ENCODE measurements around the gene HECW1.
"Not testable (repeated sequence)": the region's sequence is repeated elsewhere in the genome, so short reads cannot be mapped to it uniquely, and the experiment has no call there.

Gene HECW1

DNA sequence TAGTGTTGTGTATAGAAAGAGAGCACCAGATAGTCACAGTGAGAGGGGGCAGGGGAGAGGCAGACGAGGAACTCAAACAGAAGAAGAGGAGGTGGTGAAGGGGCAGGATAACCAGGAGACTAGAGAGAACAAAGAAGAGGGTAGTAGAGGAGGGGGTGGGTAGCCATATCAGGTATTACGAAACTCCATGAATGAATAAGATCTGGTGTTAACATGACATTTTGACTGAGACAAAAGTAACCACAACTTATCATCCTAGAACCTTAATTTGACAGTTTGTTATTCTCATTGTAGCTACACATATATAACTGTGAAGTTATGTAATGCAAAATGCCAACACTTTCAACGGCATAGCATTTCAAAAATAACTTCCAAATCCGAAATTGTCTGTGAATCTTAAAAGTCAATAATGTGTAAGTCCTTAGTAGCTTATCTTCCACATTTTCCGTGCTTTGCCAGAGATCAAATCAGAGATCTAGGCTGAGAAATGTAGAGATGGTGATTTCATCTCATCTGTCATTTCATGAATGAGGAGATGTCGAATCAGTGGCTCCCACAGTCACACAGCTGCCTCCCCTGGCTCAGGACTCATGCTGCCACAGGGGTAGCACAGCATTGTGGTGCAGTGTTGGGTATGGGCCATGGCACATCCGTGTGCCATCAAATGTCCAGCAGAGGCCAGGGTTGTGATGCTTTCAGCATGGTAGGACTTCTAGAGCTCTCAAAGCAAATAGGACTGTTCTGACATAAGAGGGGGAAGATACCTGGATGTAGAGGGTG lies 202.1 kb downstream of the HECW1 start:
- DNase-seq, result no peak

DNA sequence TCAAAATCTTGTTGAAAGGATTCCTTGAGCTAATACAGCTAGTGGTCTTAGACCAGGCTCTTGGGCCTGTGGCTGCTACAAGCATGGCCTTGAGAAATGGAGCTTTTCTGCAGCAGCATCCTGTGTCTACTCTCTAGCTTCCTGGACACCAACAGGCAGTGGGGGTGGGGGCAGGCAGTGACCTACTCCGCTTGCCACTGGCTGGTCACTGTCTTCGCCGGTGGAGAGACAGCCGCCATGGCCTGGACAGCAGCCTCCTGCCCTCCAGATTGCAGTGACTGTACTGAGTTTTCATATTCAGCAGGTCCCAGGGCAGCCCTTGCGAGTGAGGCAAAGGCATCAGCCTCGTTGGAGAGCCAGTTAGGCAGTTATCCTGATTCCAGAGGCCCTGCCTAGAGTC lies 204.6 kb downstream of the HECW1 start:
- no peak for DNase-seq

DNA sequence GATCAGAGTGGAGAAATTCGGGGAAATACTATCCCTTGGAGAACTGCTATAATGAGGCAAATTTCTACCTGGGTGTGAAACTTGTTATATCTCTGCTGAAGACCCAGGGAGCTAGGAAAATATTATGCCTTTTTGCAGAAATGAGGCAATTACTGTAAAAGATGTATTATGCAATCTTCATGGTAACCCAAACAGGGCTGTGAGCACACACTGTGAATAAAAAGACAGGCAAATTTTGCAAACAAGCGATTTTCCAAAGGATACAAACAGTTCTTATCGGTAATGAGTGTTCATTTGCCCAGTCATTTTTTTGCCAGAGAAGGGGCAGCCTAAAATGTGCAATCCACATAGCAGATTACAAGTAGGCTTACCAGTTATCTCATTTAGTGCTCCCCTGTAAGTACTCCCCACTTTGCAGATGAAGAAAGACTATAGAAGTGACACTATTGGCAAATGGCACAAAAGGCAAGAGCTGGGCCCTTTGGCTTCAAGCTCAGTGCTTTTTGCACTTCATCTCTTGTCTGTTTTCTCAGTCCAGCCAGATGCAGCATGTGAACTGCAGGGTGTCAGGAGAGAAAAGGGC lies 205.8 kb downstream of the HECW1 start:
- DNase-seq, result no peak

DNA sequence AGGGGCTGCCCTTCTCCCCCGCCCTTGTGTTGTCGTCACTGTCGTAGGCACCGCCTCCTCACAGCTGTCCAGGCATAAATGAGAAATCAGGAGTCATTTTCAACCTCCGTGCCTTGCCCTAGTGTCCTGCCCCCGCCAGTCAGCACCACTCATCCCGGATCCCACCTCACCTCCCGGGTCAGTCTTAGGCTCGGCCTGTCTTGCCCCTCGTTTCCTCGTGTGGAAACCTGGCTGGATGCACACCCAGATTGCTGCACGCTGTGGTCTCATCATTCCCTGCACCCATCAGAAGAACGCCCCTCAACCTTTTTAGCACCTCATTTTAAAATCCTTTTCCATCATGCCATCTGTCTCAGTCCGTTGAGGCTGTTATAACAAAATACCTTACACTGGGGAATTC lies 213.1 kb downstream of the HECW1 start:
- DNase-seq, result no peak

DNA sequence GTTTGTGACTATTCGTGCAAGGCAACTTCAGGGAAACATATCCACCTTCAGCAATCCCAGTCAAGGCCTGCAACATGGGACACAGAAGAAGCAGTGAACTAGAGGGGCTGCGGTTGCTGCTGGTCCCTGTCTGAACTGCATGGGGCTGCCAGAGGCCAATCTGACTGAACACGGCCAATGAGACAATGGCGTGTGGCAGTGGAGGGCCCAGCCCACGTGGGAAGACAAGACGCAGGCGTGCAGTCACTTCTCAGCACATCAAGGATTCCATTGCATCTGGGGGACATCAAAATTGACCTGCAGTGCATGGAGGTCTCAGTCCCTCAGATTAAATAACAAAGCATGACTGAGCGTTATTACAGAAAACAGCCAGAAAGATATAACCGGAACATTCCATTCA lies 215.9 kb downstream of the HECW1 start:
- DNase-seq, result no peak

DNA sequence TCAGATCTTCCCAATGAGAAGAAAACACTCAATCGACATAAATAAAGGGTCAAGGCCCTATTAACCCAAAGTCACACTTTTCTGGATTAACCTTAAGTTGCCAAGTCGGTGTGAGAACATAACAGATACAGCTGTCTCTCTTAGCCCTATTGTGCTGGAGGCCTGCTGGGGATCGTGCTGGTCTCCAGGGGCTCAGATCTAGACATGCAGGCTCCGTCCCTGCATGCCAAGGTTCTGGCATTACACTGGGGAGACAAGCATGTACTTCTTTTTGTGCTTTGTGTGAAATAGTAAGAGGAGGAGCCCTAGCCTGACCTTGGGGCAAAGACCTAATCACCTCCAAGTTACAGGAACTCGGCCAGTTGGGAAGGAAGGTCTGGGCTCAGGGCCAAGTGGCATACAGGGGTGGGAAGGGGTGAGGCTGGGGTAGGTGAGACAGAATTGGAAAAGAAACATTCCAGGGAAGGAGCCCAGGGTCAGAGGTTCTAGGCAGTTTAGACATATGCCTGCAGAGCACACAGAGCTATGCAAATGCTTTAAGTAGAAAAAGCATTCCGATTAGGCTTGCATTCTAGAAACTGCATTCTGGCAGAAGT lies 216.4 kb downstream of the HECW1 start:
- no peak for DNase-seq

DNA sequence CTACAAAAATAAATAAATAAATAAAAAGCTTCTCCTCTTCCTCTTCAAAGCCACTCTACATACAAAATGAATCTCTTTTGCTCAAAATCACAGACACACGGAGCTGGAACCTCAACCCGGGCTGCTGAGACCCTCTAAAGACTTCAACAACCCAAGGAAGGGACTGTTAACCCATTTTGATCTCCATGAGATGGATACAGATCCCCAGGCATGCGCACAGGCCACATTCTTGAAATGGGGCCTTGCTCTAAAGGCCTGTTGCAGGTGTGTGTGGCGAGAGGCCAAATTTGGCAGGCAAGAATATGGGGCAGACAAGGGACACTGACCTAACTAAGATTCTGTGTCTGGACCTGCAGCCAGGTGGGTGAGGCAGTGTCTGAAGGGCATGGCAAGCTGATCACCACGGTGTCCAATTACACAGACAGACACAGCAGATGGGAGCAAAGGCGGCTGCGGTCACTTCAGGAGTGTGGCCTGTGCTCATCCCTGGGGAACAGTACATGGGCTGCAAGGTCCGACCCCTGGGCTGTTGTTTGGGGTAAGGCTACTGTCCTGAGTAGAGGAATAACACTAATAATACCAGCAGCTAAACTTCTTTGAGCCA lies 219.8 kb downstream of the HECW1 start:
- no peak for DNase-seq

DNA sequence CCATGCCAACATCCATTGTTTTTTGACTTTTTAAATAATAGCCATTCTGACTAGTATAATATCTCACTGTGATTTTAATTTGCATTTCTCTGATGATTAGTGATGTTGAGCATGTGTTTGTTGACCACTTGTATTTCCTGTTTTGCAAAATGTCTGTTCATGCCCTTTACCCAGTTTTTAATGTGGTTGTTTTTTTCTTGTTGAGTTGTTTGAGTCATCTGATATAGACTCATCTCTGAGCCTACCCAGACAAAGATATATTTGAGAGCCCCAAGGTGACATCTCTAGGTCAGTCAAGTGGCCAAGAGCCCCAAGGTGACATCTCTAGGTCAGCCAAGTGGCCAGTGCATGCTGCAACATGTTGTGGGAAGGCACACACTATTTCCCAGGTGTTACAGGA lies 224.7 kb downstream of the HECW1 start:
- DNase-seq, result no peak

DNA sequence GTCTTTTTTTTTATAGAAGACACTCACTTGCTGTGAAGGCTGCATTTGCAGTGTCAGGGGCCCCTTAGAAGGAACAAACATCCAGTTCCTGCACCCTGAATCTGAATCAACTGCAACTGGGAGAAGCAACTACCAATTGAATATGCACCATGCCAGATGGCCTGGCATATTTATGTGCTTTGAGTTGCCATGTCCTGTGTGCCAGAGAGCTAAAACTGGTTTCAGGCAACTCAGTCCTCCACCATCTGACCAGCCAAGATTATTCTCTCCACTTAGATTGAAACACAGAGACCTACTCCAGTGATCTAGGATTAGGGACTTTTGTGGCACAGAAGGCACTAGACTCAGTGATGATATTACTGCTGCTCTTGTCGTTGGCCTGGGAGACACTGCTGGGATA lies 225.4 kb downstream of the HECW1 start:
- no peak for DNase-seq

DNA sequence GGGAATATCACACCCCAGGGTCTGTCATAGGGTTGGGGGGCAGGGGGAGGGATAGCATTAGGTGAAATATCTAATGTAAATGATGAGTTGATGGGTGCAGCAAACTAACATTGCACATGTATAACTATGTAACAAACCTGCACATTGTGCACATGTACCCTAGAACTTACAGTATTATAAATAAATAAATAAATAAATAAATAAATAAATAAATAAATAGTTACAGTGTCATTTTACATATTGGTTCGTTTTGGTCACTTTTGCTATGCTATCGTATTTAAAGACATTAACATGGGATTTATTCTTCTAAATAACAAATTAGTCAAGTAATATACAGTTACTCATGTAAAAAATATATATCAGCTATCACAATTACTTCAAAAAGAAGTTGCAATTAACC lies 228.7 kb downstream of the HECW1 start:
- DNase-seq, result no peak

DNA sequence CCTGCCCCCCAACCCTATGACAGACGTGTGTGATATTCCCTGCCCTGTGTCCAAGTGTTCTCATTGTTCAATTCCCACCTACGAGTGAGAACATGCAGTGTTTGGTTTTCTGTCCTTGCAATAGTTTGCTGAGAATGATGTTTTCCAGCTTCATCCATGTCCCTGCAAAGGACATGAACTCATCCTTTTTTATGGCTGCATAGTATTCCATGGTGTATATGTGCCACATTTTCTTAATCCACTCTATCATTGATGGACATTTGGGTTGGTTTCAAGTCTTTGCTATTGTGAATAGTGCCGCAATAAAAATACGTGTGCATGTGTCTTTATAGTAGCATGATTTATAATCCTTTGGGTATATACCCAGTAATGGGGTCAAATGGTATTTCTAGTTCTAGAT lies 231.0 kb downstream of the HECW1 start:
- DNase-seq, result not testable (repeated sequence)

DNA sequence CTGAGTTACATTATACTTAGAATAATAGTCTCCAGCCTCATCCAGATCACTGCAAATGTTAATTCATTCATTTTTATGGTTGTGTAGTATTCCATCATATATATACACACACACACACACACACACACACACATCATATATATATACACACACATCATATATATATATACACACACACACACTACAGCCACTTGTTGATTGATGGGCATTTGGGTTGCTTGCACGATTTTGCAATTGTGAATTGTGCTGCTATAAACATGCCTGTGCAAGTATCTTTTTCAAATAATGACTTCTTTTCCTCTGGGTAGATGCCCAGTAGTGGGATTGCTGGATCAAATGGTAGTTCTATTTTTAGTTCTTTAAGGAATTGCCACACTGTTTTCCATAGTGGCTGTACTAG lies 233.2 kb downstream of the HECW1 start:
- DNase-seq, result not testable (repeated sequence)

DNA sequence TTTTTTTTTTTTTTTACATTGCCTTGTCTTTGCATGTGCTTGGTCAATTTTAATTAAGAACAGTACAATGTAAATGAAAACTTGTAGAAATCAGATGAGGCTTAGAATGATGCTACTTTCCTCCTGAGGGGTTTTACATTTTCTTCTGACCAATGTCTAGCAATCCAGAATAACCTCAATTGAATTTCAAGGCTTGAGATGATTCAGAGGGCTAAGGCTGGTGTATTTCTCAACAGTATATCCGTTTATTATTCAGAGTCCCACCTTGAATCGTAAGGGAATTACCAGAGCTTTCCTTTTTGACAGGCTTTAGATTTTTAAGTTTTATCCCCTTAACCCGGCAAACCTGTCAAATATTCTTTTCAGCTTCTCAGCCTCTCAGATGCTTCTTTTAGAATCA lies 239.2 kb downstream of the HECW1 start:
- DNase-seq, result no peak

DNA sequence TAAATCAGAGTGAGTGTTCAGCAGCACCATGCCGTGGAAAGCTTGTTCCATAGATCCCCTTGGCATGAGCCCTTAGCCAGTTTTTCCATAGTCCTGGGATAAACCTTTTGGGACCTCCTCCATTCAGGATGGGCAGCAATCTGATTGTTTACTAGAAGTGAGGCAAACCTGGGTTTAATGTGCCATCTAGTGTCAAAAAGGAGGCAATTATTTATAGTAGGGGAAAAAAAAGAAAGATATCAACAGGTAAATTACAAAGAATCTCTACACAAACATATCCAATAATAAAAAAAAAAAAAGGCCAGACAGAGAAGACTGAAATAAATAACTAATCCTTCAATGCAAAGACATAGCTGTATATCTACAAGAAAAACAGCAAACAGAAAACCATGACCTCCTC lies 241.5 kb downstream of the HECW1 start:
- no peak for DNase-seq

DNA sequence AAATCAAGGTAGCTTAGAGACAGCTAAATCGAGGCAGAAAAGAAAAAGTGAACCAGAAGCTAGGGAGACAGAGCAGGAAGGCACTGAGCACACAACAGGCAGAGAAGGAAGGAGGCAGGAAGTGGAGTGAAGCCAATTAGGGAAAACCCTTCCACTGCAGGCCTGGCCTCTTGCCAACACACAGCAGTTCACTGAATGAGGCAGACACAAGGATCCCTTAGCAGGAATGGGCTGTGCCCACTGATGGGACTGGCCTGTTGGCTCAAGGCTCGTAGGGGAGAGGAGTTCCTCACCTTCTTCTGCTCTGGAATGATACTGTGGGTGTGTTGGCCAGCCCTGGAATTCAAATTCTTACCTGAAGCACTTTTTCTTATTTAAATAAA lies 250.2 kb downstream of the HECW1 start:
- DNase-seq, result no peak

DNA sequence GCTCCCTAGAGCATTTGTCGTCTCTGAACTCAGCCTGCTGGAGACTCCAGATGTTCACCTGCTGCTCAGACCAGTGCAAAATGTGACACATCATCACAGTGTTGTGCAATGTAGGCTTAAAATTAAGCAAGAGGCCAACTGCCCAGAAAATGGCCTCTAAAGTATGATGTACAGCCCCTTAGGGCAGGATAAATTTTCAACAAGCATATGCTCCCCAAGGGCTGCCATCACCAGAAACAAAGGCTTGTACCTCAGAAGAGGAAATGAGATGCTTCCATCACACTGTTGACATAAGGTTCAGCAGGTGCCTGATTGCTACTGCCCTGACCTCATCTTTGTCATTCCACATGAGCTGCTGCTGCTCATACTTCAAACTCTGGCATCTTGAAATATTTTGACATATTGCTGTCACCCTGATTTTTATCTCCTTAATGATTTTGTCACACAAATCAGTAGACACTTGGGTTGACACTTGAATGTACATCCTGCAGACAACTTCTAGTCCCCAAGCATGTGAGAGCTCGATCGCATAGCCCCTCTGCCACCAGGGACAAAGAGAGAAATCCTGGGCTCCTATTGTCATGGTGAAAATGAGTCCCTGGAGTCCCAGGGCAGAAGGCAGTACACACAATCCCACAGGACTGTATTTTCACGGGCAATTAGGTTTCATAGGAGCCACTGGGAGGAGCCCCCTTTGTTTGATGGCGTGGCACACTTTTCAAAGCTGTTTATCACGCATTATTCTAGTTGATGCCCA lies 250.8 kb downstream of the HECW1 start:
- no peak for DNase-seq

DNA sequence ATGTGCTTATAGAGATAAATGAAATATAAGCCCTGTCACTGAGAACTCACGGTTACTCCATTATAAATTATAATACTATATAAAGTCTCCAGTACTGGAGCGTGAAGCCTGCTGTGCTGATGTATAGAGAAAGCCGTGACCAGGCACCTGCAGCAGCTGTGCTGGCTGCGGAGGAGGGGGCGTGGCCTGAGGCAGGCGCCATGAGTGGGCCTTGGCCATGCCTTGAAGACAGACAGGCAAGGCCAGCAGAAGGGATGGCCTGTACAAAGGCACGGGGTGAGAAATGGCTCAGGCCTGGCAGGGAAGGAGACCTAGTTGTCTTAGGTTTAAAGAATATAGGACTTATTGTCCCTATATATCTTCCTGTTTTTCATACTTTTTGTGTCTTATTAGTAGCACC lies 251.9 kb downstream of the HECW1 start:
- DNase-seq, result no peak

DNA sequence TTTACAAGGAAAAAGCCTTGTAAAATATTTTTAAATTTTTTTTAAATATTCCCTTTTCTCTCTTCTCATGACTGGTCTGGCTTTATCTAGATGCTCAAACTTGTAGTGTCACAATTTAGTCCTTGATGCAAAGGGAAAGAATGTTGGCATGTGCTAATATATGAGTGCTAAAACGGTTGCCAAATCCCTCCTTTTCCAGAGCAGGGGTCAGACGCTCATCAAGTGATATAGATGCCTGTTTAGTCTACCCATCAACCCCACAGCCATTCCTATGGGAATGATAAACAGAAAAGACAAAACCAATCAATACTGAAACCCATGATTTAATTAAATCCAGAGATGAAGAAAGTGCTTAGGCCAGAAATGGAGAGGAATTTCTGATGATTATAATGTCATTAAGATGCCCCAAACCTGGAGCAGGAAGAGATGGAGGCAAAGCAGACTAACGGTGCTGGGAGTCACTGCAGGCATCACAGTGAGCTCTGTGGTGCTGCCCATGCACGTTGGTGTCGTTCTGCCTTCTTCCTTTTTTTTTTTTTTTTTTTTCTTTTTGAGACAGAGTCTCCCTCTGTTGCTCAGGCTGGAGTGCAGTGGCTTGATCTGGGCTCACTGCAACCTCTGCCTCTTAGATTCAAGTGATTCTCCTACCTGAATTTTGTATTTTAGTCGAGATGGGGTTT lies 260.4 kb downstream of the HECW1 start:
- no peak for DNase-seq

DNA sequence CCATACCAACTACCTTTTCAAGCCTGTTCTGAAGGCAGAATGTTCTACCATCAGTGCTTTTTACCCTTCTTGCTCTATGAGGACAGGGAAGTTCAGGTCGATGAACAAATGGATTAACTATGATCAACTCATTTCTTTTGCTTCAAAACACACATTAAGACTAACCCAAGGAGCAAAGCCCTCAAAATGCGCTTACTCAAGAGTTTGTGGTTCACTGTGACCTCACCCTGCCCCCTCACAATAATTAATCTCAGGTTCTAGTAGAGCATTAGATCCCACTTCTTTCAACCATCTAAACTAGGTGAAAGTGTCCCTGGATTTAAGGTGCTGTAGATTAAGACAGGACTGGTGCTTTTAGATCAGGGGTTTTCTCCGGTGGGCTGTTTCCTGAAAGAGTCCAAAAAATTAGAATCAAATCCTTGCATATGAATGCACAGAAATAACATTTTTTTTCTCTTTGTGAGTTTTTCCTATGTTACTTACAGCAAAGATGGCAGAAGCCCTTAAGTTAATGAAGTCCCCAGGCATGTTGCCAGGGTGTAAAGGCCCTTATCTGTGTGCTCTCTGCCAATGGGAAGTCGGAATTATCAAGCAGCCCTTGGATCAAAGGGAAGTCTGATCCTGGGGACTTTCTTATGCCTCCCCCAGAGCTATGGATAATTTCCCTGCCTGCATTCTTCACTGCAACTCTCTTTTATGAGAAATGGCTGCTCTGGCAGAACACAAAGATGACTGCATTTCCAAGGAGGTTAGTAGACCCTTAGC lies 264.9 kb downstream of the HECW1 start:
- DNase-seq, result no peak

DNA sequence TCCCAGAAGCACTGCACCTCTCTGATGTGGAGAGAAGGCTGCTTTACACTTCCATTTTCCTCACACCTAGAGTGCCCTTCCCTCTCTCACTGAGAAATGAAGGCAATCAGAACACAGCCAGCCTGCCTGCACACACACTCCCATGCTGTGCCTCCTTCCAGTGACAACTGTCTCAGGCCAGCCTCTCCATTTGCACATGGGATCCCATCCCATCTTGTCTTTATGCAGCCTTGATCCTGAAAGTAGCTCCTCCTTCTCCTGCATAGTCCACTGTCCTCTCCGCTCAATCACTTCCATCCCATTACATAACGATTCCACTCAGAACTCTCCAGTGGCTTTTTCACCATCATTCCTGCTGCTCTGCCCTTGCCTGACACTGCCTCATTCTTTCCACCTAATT lies 266.8 kb downstream of the HECW1 start:
- DNase-seq, result no peak

DNA sequence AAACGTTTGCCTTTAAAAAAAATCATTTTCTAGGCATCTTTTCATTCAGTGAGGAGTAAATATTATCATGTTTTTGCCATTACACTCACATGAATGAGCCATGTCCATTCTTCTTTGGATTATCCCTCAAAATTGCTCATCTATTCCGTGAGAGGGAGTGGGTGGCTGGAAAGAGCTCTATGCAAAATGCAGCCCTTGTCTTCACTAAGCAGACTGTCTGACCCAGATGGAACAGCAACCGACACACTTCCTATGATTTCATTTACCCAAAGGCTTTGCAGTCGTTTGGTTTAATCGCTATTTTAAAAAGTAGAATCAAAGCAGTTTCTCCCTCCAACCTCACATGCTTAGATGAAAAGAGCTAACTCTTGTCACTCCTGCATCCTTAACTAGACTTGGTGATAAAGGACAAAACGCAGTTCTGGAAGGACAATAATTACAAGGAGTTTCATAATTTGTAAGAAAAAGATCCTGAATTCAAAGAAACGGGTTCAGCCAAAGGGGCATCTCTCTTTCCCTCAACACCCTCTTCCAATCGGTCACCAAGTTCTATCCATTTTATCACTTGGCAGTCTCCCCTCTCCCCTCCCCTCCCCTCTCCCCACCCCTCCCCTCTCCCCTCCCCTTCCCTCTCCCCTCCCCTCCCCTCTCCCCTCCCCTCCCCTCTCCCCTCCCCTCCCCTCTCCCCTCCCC lies 272.3 kb downstream of the HECW1 start:
- no peak for DNase-seq

DNA sequence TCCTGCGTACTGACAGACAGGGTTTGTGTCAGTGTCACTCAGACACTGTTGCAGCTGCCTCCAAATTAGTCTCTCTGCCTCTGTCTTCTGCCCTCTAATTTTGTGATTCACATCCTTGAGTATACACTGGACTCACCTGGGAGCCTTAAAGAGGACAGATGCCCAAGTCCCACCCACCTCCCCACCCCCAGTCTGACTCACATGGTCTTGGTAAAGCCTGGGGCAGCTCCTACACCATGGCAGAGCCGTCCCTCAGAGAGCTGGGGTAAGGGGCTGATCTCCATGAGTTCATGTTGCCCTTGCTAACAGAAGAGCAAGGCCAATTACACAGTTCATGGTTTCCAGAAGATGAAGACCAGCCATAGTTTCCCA lies 272.8 kb downstream of the HECW1 start:
- no peak for DNase-seq

All from activated T-cell treated with anti-CD3 and anti-CD28 coated beads, Interleukin-2, amount 50 U/mL, for 1 hour (primary cell).